ENCODE measurements around the gene DIAPH3.

DIAPH3 gene

DNA sequence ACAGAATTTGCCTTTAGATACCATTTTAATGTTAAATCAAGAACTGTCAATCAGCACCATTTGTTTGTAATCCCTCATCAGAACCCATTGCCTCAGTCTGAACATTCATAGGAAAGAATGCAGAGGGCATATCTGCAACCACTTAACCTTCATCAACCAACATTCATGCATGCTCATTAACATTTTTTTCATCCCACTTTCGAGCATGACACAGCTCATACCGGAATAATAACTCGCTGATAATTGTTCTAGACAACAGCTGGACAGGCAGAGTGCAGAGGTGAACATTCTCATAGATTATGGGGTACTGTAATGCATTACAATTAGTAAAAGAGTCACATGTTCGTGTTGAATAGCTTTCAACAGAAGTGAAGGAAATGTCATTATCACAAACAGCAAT, 216.8 kb downstream of the DIAPH3 start:
- no peak overlapping the region for H3K27ac ChIP-seq
- TF ChIP-seq, protein P1, sequence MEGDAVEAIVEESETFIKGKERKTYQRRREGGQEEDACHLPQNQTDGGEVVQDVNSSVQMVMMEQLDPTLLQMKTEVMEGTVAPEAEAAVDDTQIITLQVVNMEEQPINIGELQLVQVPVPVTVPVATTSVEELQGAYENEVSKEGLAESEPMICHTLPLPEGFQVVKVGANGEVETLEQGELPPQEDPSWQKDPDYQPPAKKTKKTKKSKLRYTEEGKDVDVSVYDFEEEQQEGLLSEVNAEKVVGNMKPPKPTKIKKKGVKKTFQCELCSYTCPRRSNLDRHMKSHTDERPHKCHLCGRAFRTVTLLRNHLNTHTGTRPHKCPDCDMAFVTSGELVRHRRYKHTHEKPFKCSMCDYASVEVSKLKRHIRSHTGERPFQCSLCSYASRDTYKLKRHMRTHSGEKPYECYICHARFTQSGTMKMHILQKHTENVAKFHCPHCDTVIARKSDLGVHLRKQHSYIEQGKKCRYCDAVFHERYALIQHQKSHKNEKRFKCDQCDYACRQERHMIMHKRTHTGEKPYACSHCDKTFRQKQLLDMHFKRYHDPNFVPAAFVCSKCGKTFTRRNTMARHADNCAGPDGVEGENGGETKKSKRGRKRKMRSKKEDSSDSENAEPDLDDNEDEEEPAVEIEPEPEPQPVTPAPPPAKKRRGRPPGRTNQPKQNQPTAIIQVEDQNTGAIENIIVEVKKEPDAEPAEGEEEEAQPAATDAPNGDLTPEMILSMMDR (IDR thresholded peaks at IDR 0.05), result no peak
- TF ChIP-seq ZFX (IDR thresholded peaks at IDR 0.05; ENCODE audit: borderline replicate concordance), result no peak

DNA sequence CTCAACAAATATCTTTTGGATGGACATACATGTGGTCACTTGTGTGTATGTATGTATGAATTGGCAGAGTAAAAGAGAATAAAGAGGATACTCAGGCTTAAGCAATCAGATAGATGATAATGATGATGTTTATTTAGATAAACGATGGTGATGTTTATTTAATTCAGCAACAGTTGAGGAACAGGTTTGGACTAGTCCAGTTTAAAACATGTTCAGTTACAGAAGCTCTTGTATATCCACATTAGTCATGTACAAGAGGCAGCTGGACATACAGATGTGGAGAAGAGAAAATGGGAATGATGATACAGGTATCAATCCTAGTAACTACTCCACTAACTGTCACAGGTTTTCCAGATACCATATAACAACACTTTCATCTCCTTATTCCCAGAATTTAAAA, 232.1 kb downstream of the DIAPH3 start:
- H3K27ac ChIP-seq, result no peak overlapping the region
- TF ChIP-seq, protein P1 (IDR thresholded peaks at IDR 0.05), result no peak
- no peak for TF ChIP-seq ZFX (IDR thresholded peaks at IDR 0.05; ENCODE audit: borderline replicate concordance)

DNA sequence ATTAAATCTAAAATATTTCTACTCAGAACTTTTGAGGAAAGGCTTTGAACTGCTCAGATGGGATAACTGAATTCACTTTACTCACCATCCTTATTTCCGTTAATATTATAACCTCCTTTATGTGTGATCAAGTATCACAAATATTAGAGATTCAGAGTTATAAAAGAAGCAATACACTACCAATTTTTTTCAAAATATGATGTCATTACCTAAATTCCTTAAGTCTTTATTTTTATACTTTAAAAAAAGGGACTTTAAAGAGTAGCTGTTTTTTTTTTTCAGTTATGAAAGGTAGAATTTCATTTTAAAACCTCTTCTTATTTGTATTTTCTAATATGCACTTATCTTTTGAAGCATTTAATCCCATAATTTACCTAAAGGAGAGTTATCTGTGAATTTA, 239.5 kb downstream of the DIAPH3 start:
- TF ChIP-seq ZFX (IDR thresholded peaks at IDR 0.05; ENCODE audit: borderline replicate concordance), result no peak
- TF ChIP-seq, protein P1 (IDR thresholded peaks at IDR 0.05), result no peak
- no peak overlapping the region for H3K27ac ChIP-seq

DNA sequence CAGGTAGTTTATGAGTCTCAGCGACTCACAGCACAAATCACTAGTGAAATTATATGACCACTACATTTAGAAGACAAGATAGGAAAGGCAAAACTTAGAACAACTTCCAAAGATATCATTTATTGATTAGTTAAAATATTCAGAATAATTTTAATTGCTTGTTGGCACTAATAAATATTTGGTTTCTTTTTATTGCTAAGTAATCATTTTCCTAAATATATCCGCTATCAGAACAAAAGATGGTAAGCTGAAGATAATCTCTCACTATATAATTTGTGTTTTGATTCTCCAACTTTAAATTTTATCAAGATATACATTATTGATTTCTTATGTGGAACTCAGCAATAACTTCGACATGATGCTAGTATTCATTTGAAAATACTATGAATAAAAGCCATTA, 248.5 kb downstream of the DIAPH3 start:
- no peak for TF ChIP-seq ZFX (IDR thresholded peaks at IDR 0.05; ENCODE audit: borderline replicate concordance)
- H3K27ac ChIP-seq, result peak overlapping the region; percentile 56

DNA sequence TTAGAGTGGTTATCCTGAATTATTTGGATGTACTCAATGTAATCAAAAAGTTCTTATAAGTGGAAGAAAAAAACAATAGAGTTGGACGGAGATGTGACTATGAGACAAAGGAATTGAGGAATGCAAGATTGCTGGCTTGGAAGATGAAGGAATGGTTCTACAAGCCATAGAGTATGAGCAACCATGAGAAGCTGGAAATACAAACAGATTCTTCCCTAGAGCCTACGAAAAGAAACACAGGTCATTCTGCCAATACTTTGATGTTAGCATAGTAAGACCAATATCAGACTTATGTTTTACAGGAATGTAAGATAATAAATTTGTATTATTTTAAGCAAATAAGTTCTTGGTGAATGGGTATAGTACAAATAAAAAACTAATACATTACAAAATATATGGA, 249.2 kb downstream of the DIAPH3 start:
- TF ChIP-seq ZFX (IDR thresholded peaks at IDR 0.05; ENCODE audit: borderline replicate concordance), result no peak
- TF ChIP-seq, protein P1 (IDR thresholded peaks at IDR 0.05), result no peak
- peak overlapping the region; percentile 56 for H3K27ac ChIP-seq

DNA sequence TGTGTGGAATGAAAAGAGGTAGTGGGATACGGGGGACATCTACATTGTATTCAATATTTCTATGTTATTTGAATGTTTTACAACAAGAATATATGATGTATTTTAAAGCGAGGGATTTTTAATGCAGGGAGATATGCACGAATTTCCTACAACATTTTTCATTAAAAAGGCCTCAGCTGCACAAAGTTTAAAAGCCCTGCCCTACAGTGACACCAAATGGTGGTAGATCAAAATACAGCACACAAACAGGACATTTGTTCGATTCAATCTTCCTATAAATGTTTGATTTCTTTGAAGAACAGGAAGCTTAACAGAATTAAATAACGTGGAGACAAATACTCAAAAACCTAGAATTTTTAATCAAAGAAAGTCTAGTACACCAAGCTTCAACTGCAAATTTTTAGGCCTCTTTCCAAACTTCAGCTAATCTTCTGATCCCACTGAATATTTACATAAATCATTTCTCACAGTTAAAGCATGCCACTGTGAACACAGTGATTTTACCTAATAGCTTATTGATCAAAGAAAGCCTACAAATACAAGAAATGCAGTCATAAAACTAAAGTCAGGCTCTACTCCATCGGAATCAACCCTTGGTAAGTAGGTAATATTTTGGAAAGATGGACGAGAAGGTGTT, 257.2 kb downstream of the DIAPH3 start:
- no peak for TF ChIP-seq ZFX (IDR thresholded peaks at IDR 0.05; ENCODE audit: borderline replicate concordance)
- TF ChIP-seq, protein P1 (IDR thresholded peaks at IDR 0.05), result peak; percentile 82
- H3K27ac ChIP-seq, result no peak overlapping the region

- TF ChIP-seq ZFX (IDR thresholded peaks at IDR 0.05; ENCODE audit: borderline replicate concordance), result no peak
- TF ChIP-seq, protein P1 (IDR thresholded peaks at IDR 0.05), result no peak
- H3K27ac ChIP-seq, result no peak overlapping the region
Measured at GRCh38 chr13:59901191-59901590, 262.5 kb downstream of the DIAPH3 start.

- no peak overlapping the region for H3K27ac ChIP-seq
- TF ChIP-seq, protein P1 (IDR thresholded peaks at IDR 0.05), result no peak
- TF ChIP-seq ZFX (IDR thresholded peaks at IDR 0.05; ENCODE audit: borderline replicate concordance), result no peak
Measured at GRCh38 chr13:59898066-59898465, 265.7 kb downstream of the DIAPH3 start.

Data from 22Rv1 (cell line).